HG02588 (cell line): ENCODE data around the gene ANKRD16.

ENCODE experiments used
- ATAC-seq: cut with Tn5 transposase; IDR thresholded peaks from one replicate; pipeline ENCODE4 v1.9.1; 2021; ENCODE audit warnings: mild to moderate bottlenecking, moderate library complexity; ENCODE audit not compliant: unreplicated experiment

The ANKRD16 gene

DNA sequence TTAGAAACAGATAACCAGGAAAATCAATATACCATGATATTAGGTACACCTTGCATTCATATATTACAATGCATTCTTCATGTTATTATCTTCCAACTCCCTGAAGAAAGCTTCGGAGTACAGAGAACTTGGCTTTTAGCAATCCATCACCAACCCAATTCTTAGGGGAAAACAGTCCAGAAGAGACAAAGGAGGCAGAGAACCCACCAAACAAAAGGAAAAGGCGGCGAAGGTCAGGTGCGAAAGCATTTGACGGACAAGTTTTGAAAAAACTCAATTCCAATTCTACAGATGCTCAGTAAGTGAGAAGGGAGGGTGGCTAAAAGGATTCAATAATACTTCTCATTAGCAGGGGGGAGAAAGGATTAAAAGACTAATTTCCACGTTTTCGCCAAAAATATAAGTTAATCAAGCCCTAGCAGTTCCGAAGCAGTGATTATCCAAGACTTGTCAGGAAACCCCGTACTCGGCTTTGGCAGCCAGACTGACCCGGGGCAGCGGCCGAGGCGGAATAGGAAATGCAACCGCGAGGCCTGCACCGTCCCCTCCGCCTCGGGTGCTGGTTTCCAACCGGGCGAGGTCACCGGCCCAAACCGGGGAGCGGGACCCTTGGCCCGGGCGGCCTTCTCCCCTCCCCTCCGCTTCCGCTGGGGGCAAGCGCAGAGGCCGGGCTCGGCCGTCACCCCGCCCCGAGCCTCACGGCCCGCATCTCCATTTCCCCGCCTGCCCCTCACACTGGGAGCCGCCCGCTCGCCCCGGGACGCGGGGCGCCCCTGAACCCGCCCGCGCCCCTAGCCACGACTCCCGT is 77.2 kb downstream of the ANKRD16 start:
- peak; percentile 30 for ATAC-seq
